Measurements from ENCODE around the gene CPLX3. TPM values are rescaled to one million over a fixed set of nuclear protein-coding genes. Genes with fewer than 3 reads are reported as not detected.

CPLX3 gene
- total and polyA plus RNA-seq, 2 donors (not counting 1 experiment from before 2014, with no cell fraction given): not detected

DNA sequence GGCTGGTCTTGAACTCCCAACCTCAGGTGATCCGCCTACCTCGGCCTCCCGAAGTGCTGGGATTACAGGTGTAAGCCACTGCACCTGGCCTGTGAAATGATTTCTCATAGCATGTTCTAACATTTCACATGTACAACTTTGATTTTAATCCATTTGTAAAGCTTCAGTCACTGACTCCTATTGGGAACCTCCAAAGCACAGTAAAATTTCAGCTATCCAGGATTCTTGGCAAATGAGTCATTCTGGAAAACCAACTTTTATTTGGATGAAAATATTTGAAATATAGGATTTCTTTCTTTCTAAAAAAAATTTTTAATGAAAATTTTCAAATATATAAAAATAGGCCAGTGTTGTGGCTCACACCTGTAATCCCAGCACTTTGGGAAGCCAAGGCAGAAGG is 16.5 kb upstream of the CPLX3 start:
- Histone ChIP-seq H3K4me1 (ENCODE audit: control insufficient read depth, extremely low read depth, insufficient read depth, low read length) (peaks cover 2% of the 10 kb centered on the region), H3K36me3 (ENCODE audit: control insufficient read depth, insufficient read depth, low read length) (no peaks in the 10 kb centered on the region), H2AFZ (ENCODE audit: low read length) (no peak overlapping the region), H3K4me3 (replicated peaks in 1 of 4; ENCODE audit: control extremely low read depth in 1 of 4, insufficient read depth in 1 of 4, low read depth in 3 of 4, low read length in 4 of 4) (no peak overlapping the region), H3K27ac (ENCODE audit: insufficient read depth, low read length) (no peak overlapping the region), H3K79me2 (ENCODE audit: control insufficient read depth, insufficient read depth, low read length) (no peaks in the 10 kb centered on the region), H4K20me1 (ENCODE audit: control insufficient read depth, extremely low read depth, insufficient read depth, low read length) (no peaks in the 10 kb centered on the region), H3K4me2 (ENCODE audit: extremely low read depth, insufficient read depth, low read length) (no peak overlapping the region), H3K9ac (ENCODE audit: insufficient read depth, low read length) (no peak overlapping the region), H3K27me3 (ENCODE audit: control insufficient read depth, insufficient read depth, low read length) (no peaks in the 10 kb centered on the region), H3K9me3 (ENCODE audit: control insufficient read depth, insufficient read depth, low read depth, low read length) (no peaks in the 10 kb centered on the region)
- TF ChIP-seq, protein P1, sequence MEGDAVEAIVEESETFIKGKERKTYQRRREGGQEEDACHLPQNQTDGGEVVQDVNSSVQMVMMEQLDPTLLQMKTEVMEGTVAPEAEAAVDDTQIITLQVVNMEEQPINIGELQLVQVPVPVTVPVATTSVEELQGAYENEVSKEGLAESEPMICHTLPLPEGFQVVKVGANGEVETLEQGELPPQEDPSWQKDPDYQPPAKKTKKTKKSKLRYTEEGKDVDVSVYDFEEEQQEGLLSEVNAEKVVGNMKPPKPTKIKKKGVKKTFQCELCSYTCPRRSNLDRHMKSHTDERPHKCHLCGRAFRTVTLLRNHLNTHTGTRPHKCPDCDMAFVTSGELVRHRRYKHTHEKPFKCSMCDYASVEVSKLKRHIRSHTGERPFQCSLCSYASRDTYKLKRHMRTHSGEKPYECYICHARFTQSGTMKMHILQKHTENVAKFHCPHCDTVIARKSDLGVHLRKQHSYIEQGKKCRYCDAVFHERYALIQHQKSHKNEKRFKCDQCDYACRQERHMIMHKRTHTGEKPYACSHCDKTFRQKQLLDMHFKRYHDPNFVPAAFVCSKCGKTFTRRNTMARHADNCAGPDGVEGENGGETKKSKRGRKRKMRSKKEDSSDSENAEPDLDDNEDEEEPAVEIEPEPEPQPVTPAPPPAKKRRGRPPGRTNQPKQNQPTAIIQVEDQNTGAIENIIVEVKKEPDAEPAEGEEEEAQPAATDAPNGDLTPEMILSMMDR (conservative IDR thresholded peaks at IDR 0.05 in 1 of 2, IDR thresholded peaks at IDR 0.05 in 1 of 2; ENCODE audit: low read depth in 1 of 2, low read length in 2 of 2): no peak
- no peak for TF ChIP-seq EZH2 (IDR thresholded peaks at IDR 0.05; ENCODE audit: low read length, missing control alignments)
- peak; percentile 22 to 38 for DNase-seq (ENCODE audit: low read depth in 2 of 2)

DNA sequence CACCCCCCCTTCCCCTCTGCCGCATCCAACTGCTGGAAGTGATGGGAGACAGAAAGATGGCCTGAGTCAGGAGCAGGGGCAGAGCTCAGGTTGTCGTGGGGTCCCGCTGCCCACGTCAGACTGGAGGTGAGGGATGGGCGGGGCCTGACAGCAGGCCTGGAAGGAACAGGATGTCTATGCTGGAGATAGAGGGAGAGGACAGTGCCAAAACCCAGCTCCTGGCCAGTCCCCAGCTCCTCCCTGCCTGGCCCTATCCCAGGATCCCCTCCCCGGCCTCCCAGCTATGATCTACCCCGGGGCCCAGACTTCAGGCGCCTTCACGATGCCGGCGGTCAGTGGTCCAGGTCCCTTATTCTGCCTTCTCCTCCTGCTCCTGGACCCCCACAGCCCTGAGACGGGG is 13.9 kb upstream of the CPLX3 start, which contains the start of gene LMAN1L:
LMAN1L (plus strand) TSS at position 303 of the 400 bp plus-strand sequence; CDS start at position 323, 20 bp downstream.
- Histone ChIP-seq H3K4me2 (ENCODE audit: extremely low read depth, insufficient read depth, low read length) (no peak within 1 kb of the TSS), H3K9ac (ENCODE audit: insufficient read depth, low read length) (no peak within 1 kb of the TSS), H3K79me2 (ENCODE audit: control insufficient read depth, insufficient read depth, low read length) (no peaks in the 10 kb centered on the region), H3K4me3 (replicated peaks in 1 of 4; ENCODE audit: control extremely low read depth in 1 of 4, insufficient read depth in 1 of 4, low read depth in 3 of 4, low read length in 4 of 4) (no peak within 1 kb of the TSS), H3K36me3 (ENCODE audit: control insufficient read depth, insufficient read depth, low read length) (no peaks in the 10 kb centered on the region), H3K27me3 (ENCODE audit: control insufficient read depth, insufficient read depth, low read length) (no peaks in the 10 kb centered on the region), H2AFZ (ENCODE audit: low read length) (no peak within 1 kb of the TSS), H3K27ac (ENCODE audit: insufficient read depth, low read length) (no peak within 1 kb of the TSS), H3K9me3 (ENCODE audit: control insufficient read depth, insufficient read depth, low read depth, low read length) (no peaks in the 10 kb centered on the region), H3K4me1 (ENCODE audit: control insufficient read depth, extremely low read depth, insufficient read depth, low read length) (peaks cover 2% of the 10 kb centered on the region), H4K20me1 (ENCODE audit: control insufficient read depth, extremely low read depth, insufficient read depth, low read length) (no peaks in the 10 kb centered on the region)
- no peak for TF ChIP-seq EZH2 (IDR thresholded peaks at IDR 0.05; ENCODE audit: low read length, missing control alignments)
- TF ChIP-seq, protein P1 (conservative IDR thresholded peaks at IDR 0.05 in 1 of 2, IDR thresholded peaks at IDR 0.05 in 1 of 2; ENCODE audit: low read depth in 1 of 2, low read length in 2 of 2): no peak
- no peak for DNase-seq (ENCODE audit: low read depth in 2 of 2)

DNA sequence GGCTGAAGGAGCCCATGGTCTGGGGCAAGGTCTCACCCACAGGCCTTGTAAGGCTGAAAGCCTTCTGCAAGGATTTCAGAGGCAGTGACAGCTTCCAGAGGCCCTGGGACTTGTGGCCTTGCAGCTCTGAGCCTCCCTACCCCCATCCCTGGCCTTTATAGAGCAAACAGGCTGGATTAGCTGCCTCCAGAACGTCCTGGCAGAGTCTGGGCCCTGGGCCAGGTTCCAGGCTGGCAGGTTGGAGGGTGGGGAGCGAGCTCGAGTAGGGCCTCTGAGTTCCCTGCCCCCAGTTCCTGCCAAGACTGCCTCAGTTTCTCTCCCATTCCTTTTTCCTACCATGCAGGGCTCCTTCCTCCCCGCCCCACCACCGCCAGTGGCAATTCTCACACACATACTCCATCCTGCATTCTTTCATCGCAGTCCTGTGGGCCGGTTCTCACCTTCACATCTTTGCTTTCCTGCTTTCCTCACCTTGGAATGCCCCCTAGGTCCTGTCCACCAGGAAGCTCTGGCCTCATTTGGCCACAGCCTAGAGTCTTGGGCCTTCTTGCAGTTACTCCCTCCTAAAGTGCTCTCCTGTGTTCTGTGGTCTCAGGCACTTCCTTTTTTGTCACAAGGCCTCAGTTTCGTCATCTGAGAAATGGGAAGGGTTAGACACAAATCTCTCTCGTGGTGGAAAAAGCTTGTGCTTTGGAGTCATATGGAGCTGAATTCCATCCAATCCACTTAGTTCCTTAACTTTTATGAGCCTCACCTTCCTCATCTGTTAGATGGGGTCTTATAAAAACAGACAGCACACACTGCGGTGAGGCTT is 11.1 kb upstream of the CPLX3 start:
- no peak overlapping the region for H2AFZ ChIP-seq (ENCODE audit: low read length)
- no peak overlapping the region for H3K9ac ChIP-seq (ENCODE audit: insufficient read depth, low read length)
- no peak overlapping the region for H3K27ac ChIP-seq (ENCODE audit: insufficient read depth, low read length)

More for the DNA sequence above, 11.1 kb upstream of the CPLX3 start:
- Histone ChIP-seq H4K20me1 (ENCODE audit: control insufficient read depth, extremely low read depth, insufficient read depth, low read length) (no peaks in the 10 kb centered on the region), H3K27me3 (ENCODE audit: control insufficient read depth, insufficient read depth, low read length) (peaks cover 3% of the 10 kb centered on the region), H3K9me3 (ENCODE audit: control insufficient read depth, insufficient read depth, low read depth, low read length) (no peaks in the 10 kb centered on the region), H3K4me2 (ENCODE audit: extremely low read depth, insufficient read depth, low read length) (no peak overlapping the region), H3K4me3 (replicated peaks in 1 of 4; ENCODE audit: control extremely low read depth in 1 of 4, insufficient read depth in 1 of 4, low read depth in 3 of 4, low read length in 4 of 4) (no peak overlapping the region), H3K36me3 (ENCODE audit: control insufficient read depth, insufficient read depth, low read length) (no peaks in the 10 kb centered on the region), H3K4me1 (ENCODE audit: control insufficient read depth, extremely low read depth, insufficient read depth, low read length) (no peaks in the 10 kb centered on the region), H3K79me2 (ENCODE audit: control insufficient read depth, insufficient read depth, low read length) (no peaks in the 10 kb centered on the region)
- no peak for DNase-seq (ENCODE audit: low read depth in 2 of 2)
- TF ChIP-seq, protein P1 (conservative IDR thresholded peaks at IDR 0.05 in 1 of 2, IDR thresholded peaks at IDR 0.05 in 1 of 2; ENCODE audit: low read depth in 1 of 2, low read length in 2 of 2): no peak
- TF ChIP-seq EZH2 (IDR thresholded peaks at IDR 0.05; ENCODE audit: low read length, missing control alignments): no peak

Measured in fibroblast of lung (primary cell).